SIG-M5 treated with dmso at 0.1 percent for 504 hours (cell line): Measurements from ENCODE around the gene GSS.
"Not testable (repeated sequence)": the region's sequence is repeated elsewhere in the genome, so short reads cannot be mapped to it uniquely, and the experiment has no call there.

Experiments
- DNase-seq: peaks from one replicate; lab custom pipeline; 2025; ENCODE audit not compliant: unreplicated experiment; lab: John Stamatoyannopoulos, UW

The GSS gene

DNA sequence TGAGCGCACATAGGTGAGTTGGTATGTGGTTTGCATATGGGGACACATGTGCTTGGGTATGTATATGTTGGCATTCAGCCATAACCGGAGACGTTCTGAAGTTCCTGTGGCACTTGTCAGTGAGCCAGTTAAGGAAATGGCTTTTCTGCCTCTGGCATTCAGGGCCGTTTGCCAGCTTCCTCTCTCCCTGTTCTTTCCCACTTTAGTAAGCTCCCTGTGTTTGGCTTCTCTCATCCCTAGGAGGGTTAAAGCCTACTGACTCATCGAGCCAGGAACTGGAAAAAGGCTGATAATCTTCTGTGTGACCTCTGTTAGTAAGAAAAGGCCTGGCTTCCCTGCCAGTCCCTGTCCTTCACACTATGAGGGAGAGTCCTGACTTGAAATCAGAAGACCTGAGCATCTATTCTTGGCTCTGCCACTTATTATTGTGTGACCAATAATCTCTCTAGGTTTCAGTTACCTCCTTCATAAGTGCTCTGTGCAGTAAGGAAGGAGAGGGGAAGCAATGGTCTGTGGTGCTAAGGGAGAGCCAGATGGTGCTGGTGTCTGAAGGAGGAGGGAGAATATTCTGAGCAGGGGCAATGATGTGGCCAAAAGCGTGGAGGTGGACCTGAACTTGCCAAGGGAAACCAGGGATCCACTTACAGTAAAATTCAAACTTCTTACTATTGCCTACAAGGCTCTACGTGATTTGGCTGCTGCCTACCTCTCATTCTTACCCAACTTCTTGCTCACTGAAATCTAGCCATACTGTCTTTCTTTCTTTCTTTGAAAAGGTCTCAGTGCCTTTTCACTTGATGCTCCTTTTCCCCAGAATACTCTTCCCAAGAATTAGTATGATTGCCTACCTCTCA lies 47.8 kb downstream of the GSS start:
- no peak for DNase-seq

- DNase-seq: peak; percentile 33
Observed at GRCh38 chr20:34904202-34904621, 51.4 kb downstream of the GSS start.

DNA sequence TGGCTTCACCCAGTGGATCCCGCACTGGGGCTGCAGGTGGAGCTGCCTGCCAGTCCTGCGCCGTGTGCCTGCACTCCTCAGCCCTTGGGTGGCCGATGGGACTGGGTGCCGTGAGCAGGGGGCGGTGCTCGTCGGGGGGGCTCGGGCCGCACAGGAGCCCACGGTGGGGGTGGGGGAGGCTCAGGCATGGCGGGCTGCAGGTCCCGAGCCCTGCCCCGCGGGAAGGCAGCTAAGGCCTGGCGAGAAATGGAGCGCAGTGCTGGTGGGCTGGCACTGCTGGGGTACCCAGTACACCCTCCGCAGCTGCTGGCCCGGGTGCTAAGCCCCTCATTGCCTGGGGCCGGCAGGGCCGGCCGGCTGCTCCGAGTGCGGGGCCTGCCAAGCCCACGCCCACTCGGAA lies 56.9 kb downstream of the GSS start:
- not testable (repeated sequence) for DNase-seq

DNA sequence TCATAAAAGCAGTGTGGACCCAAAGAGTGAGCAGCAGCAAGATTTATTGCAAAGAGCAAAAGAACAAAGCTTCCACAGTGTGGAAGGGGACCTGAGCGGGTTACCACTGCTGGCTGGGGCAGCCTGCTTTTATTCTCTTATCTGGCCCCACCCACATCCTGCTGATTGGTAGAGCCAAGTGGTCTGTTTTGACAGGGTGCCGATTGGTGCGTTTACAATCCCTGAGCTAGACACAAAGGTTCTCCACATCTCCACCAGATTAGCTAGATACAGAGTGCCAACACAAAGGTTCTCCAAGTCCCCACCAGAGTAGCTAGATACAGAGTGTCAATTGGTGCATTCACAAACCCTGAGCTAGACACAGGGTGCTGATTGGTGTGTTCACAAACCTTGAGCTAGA lies 57.5 kb downstream of the GSS start:
- not testable (repeated sequence) for DNase-seq

DNA sequence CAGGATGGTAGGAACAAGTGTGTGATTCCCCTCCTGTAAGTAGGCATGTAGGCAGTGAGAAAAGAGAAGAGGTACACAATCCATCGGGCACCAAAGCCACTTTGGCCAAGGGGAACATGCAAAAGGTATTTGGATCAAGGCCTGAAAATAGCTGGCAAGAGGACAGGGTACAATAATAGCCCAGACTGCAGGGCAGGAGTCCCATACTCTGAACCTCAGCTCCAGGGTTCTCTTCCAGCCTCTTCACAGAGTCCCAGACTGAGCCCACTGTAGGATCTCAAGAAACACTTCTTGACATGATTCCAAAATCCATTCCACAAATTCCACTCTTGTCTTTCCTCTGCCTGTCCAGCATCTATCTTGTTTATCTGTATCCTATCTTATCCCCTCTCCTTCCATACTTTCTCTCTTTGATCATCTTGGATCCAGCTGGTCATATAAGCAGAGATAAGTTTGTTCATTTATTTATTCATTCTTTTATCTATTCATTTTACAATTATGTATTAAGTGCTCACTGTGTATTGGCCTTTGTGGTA lies 59.5 kb downstream of the GSS start:
- DNase-seq: no peak

DNA sequence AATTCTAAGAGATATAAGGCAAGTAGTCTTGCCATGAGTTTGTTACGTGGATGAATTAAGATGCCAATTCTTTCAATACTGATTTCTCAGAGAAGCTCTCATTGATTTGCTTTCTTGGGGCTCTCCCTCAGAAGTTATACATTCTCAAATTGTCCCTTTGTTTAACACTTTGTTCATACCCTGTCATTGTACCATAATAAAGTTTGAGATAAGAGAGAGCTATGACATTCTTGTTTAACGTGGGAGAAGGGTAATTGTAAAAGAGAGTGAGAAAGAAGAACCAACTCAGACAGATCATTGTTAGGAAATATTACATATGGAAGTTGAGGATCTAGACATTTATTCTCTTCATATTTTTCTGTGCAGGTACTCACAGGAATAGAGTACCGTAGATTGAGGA lies 60.1 kb downstream of the GSS start:
- DNase-seq: no peak

GRCh38 chr20:34894723-34895122 lies 60.9 kb downstream of the GSS start:
- DNase-seq: no peak

DNA sequence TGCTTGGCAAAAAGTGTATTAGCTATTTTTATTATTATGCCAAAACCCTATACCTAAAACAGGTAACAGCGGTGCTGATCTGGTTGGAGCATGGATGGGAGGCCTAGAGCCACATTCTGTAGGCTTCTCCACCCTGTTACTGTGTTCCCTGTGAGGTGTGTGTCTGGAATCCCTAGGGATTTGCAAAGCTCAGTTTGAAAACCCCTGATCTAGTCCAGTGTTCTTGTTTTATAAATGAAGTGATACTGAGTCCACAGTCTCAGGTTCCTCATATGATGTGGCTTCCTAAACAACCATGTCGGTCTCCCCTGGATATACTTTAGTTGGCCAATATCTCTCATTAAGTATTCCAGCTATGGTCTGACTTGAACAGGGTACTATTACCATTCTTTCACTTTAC lies 62.9 kb downstream of the GSS start:
- DNase-seq: no peak

DNA sequence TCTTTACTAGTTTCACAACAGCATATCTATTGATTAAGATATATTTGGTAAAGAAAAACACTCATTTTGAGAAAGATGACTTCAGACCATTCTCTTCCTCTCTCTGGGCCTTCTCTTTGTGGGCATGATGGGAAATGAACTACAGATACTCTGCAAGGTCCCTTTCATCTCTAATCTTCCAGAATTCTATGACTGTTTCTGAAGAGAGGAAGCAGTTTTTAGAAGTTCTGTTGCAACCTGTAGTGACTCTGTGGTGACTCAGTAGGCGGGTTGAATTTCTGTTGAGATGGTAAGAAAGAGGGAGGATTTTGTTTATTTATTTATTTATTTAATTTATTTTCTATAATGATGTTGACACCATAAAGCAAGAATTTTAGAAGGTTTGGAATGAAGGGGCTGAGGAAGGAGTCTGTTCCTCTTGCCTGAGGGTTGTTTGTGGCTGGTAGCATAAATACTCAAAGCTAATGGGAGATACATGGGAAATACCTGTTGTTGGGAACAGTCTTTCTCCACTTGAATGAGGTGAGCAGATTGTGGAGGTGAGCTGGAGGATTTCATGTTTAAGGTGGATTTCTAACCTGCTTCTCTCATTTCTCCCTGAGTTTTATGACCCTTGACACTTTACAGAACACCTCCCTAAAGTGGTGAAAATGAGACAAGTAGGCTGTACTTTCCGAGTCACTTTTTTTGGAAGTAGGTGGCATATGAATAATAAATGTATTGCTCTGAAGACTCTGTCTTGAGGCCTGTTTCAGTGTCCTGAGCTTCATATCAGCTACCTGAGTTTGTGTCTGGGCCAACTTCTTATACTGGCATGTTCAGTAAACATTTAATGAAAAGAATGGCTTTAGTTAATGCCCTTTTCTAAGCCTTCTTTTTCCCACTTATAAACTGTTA lies 64.2 kb downstream of the GSS start:
- DNase-seq: peak; percentile 93

GRCh38 chr20:34888468-34888867 lies 67.1 kb downstream of the GSS start:
- DNase-seq: no peak

- DNase-seq: no peak
Observed at GRCh38 chr20:34887023-34887422, 68.6 kb downstream of the GSS start.

GRCh38 chr20:34886122-34886521 lies 69.5 kb downstream of the GSS start:
- no peak for DNase-seq

DNA sequence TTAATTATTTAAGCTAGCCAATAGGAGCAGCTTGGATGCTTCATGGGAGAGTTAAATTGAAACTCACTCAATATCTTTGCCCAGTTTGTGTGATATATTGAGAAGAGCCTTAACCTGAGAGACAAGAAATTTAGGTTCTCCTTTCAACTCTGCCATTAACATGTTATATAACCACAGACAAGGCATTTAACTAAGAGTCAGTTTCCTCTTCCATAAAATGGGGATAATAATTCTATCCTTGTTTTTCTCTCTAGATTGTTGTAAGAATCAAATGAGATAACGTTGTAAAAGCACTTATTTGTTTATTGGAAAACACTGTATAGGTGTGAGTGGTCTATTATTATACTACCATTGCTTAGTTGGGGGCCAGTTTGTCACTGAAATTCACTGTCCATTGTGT lies 71.3 kb downstream of the GSS start:
- no peak for DNase-seq

GRCh38 chr20:34883809-34884208 lies 71.8 kb downstream of the GSS start:
- DNase-seq: no peak

DNA sequence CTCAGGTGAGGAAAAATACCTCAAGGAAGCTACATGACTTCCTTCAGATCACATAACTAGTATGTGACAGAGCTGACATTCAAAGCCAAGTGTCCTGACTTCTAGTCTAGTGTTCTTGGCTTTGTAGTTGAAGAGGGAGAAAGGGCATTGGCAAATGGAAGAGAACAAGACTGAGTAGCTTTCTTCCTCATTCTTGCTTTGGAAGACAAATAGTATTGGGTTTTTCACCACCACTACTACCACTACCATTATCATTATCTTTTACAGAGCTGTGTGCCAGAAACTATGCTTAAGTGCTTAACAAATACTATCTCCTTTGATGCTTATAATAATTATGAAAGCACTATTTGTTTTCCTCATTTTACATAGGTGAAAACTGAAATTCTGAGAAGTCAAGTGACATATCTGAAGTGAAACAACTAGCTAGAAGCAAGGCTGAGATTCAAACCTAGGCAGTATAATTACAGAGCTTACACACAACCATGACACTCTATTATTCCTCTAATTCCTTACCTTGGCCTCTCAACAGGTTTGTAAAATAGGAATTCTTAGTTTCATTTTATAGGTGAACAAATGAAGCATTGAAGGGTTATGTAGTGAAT lies 72.4 kb downstream of the GSS start:
- no peak for DNase-seq

GRCh38 chr20:34881689-34882088 lies 73.9 kb downstream of the GSS start:
- DNase-seq: no peak

DNA sequence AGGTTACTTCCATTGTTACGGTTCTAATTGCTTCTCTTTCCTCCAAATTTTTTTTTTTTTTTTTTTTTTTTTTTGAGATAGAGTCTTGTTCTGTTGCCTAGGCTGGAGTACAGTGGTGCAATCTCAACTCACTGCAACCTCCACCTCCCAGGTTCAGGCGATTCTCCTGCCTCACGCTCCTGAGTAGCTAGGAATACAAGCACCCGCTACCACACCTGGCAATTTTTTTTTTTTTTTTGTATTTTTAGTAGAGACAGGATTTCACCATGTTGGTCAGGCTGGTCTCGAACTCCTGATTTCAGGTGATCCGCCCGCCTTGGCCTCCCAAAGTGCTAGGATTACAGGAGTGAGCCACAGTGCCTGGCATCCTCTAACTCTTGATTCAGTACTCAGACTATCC lies 74.6 kb downstream of the GSS start:
- DNase-seq: not testable (repeated sequence)

DNA sequence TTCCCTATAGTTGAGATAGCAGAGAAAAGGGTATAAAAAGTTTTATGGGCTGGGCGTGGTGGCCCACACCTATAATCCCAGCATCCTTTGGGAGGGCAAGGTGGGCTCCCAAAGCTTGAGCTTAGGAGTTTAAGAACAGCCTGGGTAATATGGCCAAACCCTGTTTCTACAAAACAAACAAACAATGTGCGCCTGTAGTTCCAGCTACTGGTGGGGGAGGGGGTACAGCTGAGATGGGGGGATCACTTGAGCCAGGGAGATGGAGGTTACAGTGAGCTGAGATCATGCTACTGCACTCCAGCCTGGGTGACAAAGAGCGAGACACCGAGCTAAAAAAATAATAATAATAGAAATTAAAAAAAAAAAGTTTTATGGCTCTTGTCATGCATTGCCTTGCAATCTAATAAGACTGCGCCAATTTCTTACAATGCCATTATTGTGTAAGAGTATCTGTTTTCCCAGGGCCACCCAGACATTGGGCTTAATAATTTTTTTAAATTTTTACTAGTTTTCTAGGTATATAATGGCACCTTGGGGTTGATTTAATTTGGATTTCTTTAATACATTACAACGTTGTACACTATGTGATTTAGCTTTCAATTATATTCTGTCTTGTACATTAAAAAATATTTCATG lies 75.3 kb downstream of the GSS start:
- DNase-seq: no peak
